ENCODE data around the gene SNAP91. TPM values are rescaled to one million over a fixed set of nuclear protein-coding genes. Genes with fewer than 3 reads are reported as not detected.

Gene SNAP91
- total RNA-seq, 1 donor from 2014 or later, result not detected

GRCh38 chr6:83613378-83613777, 95.5 kb downstream of the SNAP91 start:
- Mint-ChIP-seq H3K4me1 (ENCODE audit: low read depth) (no peaks in the 10 kb centered on the region), H3K36me3 (ENCODE audit: low read depth) (no peaks in the 10 kb centered on the region), H3K27me3 (ENCODE audit: low read depth) (no peaks in the 10 kb centered on the region), H3K27ac (no peak overlapping the region), H3K4me3 (ENCODE audit: low read depth) (no peak overlapping the region), H3K9me3 (no peaks in the 10 kb centered on the region)
- DNase-seq (ENCODE audit: low spot score), result no peak
- intact Hi-C loops (cut with micrococcal nuclease), result no loop called here

GRCh38 chr6:83609248-83609647, 99.7 kb downstream of the SNAP91 start:
- no peak for DNase-seq (ENCODE audit: low spot score)
- no peaks in the 10 kb centered on the region for H3K9me3 Mint-ChIP-seq
- no peak overlapping the region for H3K4me3 Mint-ChIP-seq (ENCODE audit: low read depth)
- no peaks in the 10 kb centered on the region for H3K27me3 Mint-ChIP-seq (ENCODE audit: low read depth)
- H3K36me3 Mint-ChIP-seq (ENCODE audit: low read depth), result no peaks in the 10 kb centered on the region
- no peak overlapping the region for H3K27ac Mint-ChIP-seq
- intact Hi-C loops (cut with micrococcal nuclease), result no loop called here
- H3K4me1 Mint-ChIP-seq (ENCODE audit: low read depth), result no peaks in the 10 kb centered on the region

DNA sequence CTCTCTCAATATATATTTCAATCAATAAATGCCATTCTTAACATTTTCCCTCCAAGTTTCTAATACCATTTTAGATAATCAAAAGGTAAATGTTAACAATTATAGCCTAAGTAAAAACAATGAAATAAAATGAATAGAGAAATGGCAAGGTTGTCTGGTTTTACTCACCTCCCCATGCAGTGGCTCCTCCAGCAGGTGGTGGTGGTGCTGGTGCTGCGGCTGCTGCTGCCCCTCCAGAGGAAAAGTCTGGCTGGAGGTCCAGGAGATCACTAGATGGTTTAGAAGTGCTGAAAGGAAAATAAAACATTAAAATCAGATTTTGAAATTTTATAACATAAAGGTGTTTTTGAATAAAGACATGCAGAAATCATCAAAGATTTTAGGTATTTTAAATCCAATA, 103.4 kb downstream of the SNAP91 start:
- H3K36me3 Mint-ChIP-seq (ENCODE audit: low read depth), result no peaks in the 10 kb centered on the region
- no peaks in the 10 kb centered on the region for H3K4me1 Mint-ChIP-seq (ENCODE audit: low read depth)
- DNase-seq (ENCODE audit: low spot score), result no peak
- no peak overlapping the region for H3K27ac Mint-ChIP-seq
- H3K4me3 Mint-ChIP-seq (ENCODE audit: low read depth), result no peak overlapping the region
- intact Hi-C loops (cut with micrococcal nuclease), result no loop called here
- H3K9me3 Mint-ChIP-seq, result no peaks in the 10 kb centered on the region
- H3K27me3 Mint-ChIP-seq (ENCODE audit: low read depth), result no peaks in the 10 kb centered on the region

- H3K27me3 Mint-ChIP-seq (ENCODE audit: low read depth), result no peaks in the 10 kb centered on the region
- H3K4me1 Mint-ChIP-seq (ENCODE audit: low read depth), result no peaks in the 10 kb centered on the region
- no peak for DNase-seq (ENCODE audit: low spot score)
- intact Hi-C loops (cut with micrococcal nuclease), result no loop called here
- no peak overlapping the region for H3K4me3 Mint-ChIP-seq (ENCODE audit: low read depth)
- no peaks in the 10 kb centered on the region for H3K9me3 Mint-ChIP-seq
- no peak overlapping the region for H3K27ac Mint-ChIP-seq
- H3K36me3 Mint-ChIP-seq (ENCODE audit: low read depth), result no peaks in the 10 kb centered on the region
These were observed 105.3 kb downstream of the SNAP91 start for GRCh38 chr6:83603551-83603950.

GRCh38 chr6:83601119-83601518, 107.8 kb downstream of the SNAP91 start:
- Mint-ChIP-seq H3K36me3 (ENCODE audit: low read depth) (no peaks in the 10 kb centered on the region), H3K4me3 (ENCODE audit: low read depth) (no peak overlapping the region), H3K27ac (no peak overlapping the region), H3K4me1 (ENCODE audit: low read depth) (no peaks in the 10 kb centered on the region), H3K9me3 (no peaks in the 10 kb centered on the region), H3K27me3 (ENCODE audit: low read depth) (no peaks in the 10 kb centered on the region)
- intact Hi-C loops (cut with micrococcal nuclease), result no loop called here
- no peak for DNase-seq (ENCODE audit: low spot score)

GRCh38 chr6:83600459-83600858, 108.4 kb downstream of the SNAP91 start:
- no peak overlapping the region for H3K27ac Mint-ChIP-seq
- no peaks in the 10 kb centered on the region for H3K9me3 Mint-ChIP-seq
- no peak for DNase-seq (ENCODE audit: low spot score)
- H3K27me3 Mint-ChIP-seq (ENCODE audit: low read depth), result no peaks in the 10 kb centered on the region
- H3K36me3 Mint-ChIP-seq (ENCODE audit: low read depth), result no peaks in the 10 kb centered on the region
- intact Hi-C loops (cut with micrococcal nuclease), result no loop called here
- H3K4me1 Mint-ChIP-seq (ENCODE audit: low read depth), result no peaks in the 10 kb centered on the region
- no peak overlapping the region for H3K4me3 Mint-ChIP-seq (ENCODE audit: low read depth)

- intact Hi-C loops (cut with micrococcal nuclease), result no loop called here
These were observed 111.4 kb downstream of the SNAP91 start for GRCh38 chr6:83597511-83597910.

DNA sequence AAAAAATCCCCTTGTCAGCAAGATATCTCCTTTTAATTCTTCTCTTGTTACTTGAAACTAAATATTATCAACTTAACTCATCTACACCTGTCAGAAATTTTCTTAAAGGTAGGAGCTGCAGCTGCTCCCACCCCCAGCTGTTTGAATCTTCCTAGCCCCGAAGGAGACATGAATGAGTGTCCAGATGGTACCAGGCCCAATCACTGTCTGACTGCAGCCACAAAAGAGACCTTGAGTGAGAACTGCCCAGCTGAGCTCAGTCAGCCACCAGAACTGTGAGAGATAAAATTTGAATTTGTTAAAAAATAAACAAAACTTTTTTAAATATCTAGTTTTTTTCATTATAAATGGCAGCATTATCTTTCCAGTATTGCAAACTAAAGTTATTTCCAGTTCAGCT, 111.8 kb downstream of the SNAP91 start:
- no peak overlapping the region for H3K4me3 Mint-ChIP-seq (ENCODE audit: low read depth)
- H3K4me1 Mint-ChIP-seq (ENCODE audit: low read depth), result no peaks in the 10 kb centered on the region
- no peaks in the 10 kb centered on the region for H3K27me3 Mint-ChIP-seq (ENCODE audit: low read depth)
- H3K9me3 Mint-ChIP-seq, result no peaks in the 10 kb centered on the region
- no peak for DNase-seq (ENCODE audit: low spot score)
- H3K27ac Mint-ChIP-seq, result no peak overlapping the region
- intact Hi-C loops (cut with micrococcal nuclease), result no loop called here
- H3K36me3 Mint-ChIP-seq (ENCODE audit: low read depth), result no peaks in the 10 kb centered on the region

More at GRCh38 chr6:83597511-83597910, 111.4 kb downstream of the SNAP91 start:
- Mint-ChIP-seq H3K4me3 (ENCODE audit: low read depth) (no peak overlapping the region), H3K27me3 (ENCODE audit: low read depth) (no peaks in the 10 kb centered on the region), H3K9me3 (no peaks in the 10 kb centered on the region), H3K4me1 (ENCODE audit: low read depth) (no peaks in the 10 kb centered on the region), H3K27ac (no peak overlapping the region), H3K36me3 (ENCODE audit: low read depth) (no peaks in the 10 kb centered on the region)
- DNase-seq (ENCODE audit: low spot score), result no peak

DNA sequence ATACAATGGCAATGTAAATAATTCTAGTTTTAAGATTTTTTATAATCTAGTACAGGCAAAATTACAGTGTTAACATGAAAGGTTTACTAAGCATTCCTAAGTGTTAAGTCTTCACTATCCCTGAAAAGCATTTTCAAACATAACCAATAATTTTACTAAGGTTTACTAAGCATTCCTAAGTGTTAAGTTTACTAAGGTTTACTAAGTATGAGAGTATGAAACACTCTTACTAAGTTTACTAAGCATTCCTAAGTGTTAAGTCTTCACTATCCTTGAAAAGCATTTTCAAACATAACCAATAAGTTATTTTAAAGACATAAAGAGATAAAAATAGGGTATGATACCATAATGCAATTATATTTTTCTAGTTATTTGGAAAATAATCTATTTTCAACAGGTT, 114.0 kb downstream of the SNAP91 start:
- H3K4me1 Mint-ChIP-seq (ENCODE audit: low read depth), result no peaks in the 10 kb centered on the region
- no peak overlapping the region for H3K4me3 Mint-ChIP-seq (ENCODE audit: low read depth)
- H3K27ac Mint-ChIP-seq, result no peak overlapping the region
- H3K36me3 Mint-ChIP-seq (ENCODE audit: low read depth), result no peaks in the 10 kb centered on the region
- H3K9me3 Mint-ChIP-seq, result no peaks in the 10 kb centered on the region
- no peaks in the 10 kb centered on the region for H3K27me3 Mint-ChIP-seq (ENCODE audit: low read depth)
- intact Hi-C loops (cut with micrococcal nuclease), result no loop called here
- DNase-seq (ENCODE audit: low spot score), result no peak

GRCh38 chr6:83593395-83593785, 115.5 kb downstream of the SNAP91 start:
- DNase-seq (ENCODE audit: low spot score), result no peak
- H3K27me3 Mint-ChIP-seq (ENCODE audit: low read depth), result no peaks in the 10 kb centered on the region
- H3K4me1 Mint-ChIP-seq (ENCODE audit: low read depth), result no peaks in the 10 kb centered on the region
- no peak overlapping the region for H3K27ac Mint-ChIP-seq
- no peaks in the 10 kb centered on the region for H3K9me3 Mint-ChIP-seq
- intact Hi-C loops (cut with micrococcal nuclease), result no loop called here
- H3K36me3 Mint-ChIP-seq (ENCODE audit: low read depth), result no peaks in the 10 kb centered on the region
- H3K4me3 Mint-ChIP-seq (ENCODE audit: low read depth), result no peak overlapping the region

- no peak overlapping the region for H3K27ac Mint-ChIP-seq
- no peaks in the 10 kb centered on the region for H3K4me1 Mint-ChIP-seq (ENCODE audit: low read depth)
- H3K4me3 Mint-ChIP-seq (ENCODE audit: low read depth), result no peak overlapping the region
- no peak for DNase-seq (ENCODE audit: low spot score)
- H3K9me3 Mint-ChIP-seq, result no peaks in the 10 kb centered on the region
- H3K36me3 Mint-ChIP-seq (ENCODE audit: low read depth), result no peaks in the 10 kb centered on the region
- H3K27me3 Mint-ChIP-seq (ENCODE audit: low read depth), result no peaks in the 10 kb centered on the region
- intact Hi-C loops (cut with micrococcal nuclease), result no loop called here
These were observed 116.0 kb downstream of the SNAP91 start for GRCh38 chr6:83592770-83593394.

- Mint-ChIP-seq H3K36me3 (ENCODE audit: low read depth) (no peaks in the 10 kb centered on the region), H3K27ac (no peak overlapping the region), H3K4me1 (ENCODE audit: low read depth) (no peaks in the 10 kb centered on the region), H3K9me3 (no peaks in the 10 kb centered on the region), H3K4me3 (ENCODE audit: low read depth) (no peak overlapping the region), H3K27me3 (ENCODE audit: low read depth) (no peaks in the 10 kb centered on the region)
- intact Hi-C loops (cut with micrococcal nuclease), result no loop called here
- DNase-seq (ENCODE audit: low spot score), result no peak
These were observed 118.5 kb downstream of the SNAP91 start for GRCh38 chr6:83590416-83590815.

DNA sequence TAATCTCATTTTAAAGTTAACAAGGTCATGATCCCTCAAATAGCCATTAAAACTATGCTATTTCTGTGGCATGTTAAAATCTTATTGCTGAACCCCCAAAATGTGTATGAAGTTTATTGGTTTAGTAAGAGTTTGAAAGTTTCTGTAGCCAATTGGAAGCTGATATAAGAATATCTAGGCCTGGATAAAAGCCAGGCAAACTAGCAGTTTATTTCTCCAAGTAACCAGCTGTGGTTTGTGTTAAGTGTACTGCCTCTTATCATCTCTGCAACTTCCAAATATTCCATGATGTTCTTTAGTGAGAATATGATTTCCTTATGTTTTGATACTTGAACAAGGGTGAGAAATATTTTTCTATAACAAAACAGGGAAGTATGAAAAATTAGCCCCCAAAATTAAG, 119.8 kb downstream of the SNAP91 start:
- H3K27me3 Mint-ChIP-seq (ENCODE audit: low read depth), result no peaks in the 10 kb centered on the region
- no peak overlapping the region for H3K27ac Mint-ChIP-seq
- H3K36me3 Mint-ChIP-seq (ENCODE audit: low read depth), result no peaks in the 10 kb centered on the region
- no peaks in the 10 kb centered on the region for H3K4me1 Mint-ChIP-seq (ENCODE audit: low read depth)
- no peaks in the 10 kb centered on the region for H3K9me3 Mint-ChIP-seq
- no peak for DNase-seq (ENCODE audit: low spot score)
- intact Hi-C loops (cut with micrococcal nuclease), result no loop called here
- no peak overlapping the region for H3K4me3 Mint-ChIP-seq (ENCODE audit: low read depth)

GRCh38 chr6:83578057-83578456, 130.8 kb downstream of the SNAP91 start:
- Mint-ChIP-seq H3K36me3 (ENCODE audit: low read depth) (no peaks in the 10 kb centered on the region), H3K9me3 (no peaks in the 10 kb centered on the region), H3K4me1 (ENCODE audit: low read depth) (no peaks in the 10 kb centered on the region), H3K4me3 (ENCODE audit: low read depth) (no peak overlapping the region), H3K27me3 (ENCODE audit: low read depth) (no peaks in the 10 kb centered on the region), H3K27ac (no peak overlapping the region)
- intact Hi-C loops (cut with micrococcal nuclease), result no loop called here
- DNase-seq (ENCODE audit: low spot score), result no peak

Measured in activated T-helper 2 cell treated with anti-CD3 and anti-CD28 coated beads, Interferon-gamma antibody, Interleukin-2, Interleukin-4, amounts not matched to agents 10 μg/mL and 5 μg/mL and 100 μg/mL, durations not matched to agents 14 hours and 24 hours and 36 hours (primary cell).